GM08714 (cell line): Measurements from ENCODE around the gene PTPRM.

Source experiments
- H3K4me3 ChIP-seq: fragments of 200-500 bp; sonication (Bioruptor generic); 2 replicates; pipeline ENCODE4 v1.5.1; 2014; ENCODE audit warnings: mild to moderate bottlenecking, low read length, inconsistent platforms
- ZNF274 ChIP-seq: IDR thresholded peaks from 2 replicates; pipeline ENCODE4 v1.6.1; 2012; ENCODE audit warnings: mild to moderate bottlenecking, low read depth, low read length

Gene PTPRM

DNA sequence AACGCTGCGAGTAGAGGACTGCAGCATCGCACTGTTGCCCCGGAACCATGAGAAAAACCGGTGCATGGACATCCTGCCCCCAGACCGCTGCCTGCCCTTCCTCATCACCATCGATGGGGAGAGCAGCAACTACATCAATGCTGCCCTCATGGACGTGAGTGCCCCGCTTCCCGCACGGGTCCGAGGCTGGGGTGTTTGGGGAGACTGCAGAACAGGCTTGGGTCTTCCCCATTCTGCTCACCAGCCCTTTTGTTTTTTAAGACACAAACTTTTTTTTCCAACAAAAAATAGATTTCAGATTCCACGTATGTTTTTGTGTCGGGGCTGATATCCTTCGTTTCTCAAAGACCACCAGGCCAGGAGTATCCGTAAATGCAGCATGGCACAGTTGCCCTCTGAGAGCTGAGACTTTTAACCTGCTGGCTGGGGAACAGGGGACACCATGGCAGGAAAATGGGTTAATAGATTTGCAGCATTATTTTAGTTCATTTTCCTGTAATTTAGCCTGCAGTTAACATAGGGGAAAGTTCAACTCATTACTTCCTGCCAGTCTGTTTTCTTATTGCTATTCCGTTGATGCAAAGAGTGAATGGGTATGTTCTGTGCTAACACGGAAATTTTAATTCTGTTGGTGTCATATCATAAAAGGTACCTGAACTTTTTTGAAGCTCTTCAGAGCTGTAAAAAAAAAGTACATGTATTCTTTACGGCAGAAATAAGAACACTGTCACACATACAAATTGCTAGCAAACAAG lies 812.2 kb downstream of the PTPRM start:
- TF ChIP-seq ZNF274: no peak
- H3K4me3 ChIP-seq: no peak overlapping the region

DNA sequence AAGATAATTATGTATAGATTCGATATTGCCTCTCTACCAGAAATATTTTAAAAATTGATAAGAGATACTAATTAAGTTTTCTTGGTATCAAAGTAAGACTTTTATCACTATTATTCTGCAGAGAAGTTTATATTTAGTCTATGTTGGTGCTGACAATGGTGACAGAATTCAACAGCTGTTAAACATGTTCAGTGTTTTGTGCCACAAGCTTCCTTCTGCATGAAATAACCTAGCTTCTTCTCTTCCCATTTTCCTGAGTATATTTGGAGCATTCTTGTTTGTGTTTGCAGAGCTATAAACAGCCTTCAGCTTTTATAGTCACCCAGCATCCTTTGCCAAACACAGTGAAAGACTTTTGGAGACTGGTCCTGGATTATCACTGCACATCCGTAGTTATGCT lies 812.9 kb downstream of the PTPRM start:
- no peak overlapping the region for H3K4me3 ChIP-seq
- TF ChIP-seq ZNF274: no peak

DNA sequence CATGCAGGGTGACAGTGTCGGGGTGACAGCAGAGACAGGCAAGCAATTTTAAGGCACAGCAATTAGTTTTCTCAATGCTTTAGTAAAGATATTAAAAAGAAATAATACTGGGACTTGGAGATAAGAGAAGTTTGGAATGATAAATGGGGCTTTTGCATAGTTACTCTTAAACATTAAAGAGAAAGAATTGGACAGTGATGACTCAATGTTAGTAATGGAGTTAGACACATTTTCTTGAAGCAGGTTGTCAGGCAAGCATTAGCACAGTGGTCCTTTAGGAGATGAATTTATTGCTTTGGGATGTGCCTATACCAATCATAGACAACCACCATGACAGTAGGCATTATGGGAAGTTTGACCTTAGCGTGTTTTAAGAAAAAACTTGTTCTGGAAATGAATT lies 813.8 kb downstream of the PTPRM start:
- TF ChIP-seq ZNF274: no peak
- H3K4me3 ChIP-seq: no peak overlapping the region

DNA sequence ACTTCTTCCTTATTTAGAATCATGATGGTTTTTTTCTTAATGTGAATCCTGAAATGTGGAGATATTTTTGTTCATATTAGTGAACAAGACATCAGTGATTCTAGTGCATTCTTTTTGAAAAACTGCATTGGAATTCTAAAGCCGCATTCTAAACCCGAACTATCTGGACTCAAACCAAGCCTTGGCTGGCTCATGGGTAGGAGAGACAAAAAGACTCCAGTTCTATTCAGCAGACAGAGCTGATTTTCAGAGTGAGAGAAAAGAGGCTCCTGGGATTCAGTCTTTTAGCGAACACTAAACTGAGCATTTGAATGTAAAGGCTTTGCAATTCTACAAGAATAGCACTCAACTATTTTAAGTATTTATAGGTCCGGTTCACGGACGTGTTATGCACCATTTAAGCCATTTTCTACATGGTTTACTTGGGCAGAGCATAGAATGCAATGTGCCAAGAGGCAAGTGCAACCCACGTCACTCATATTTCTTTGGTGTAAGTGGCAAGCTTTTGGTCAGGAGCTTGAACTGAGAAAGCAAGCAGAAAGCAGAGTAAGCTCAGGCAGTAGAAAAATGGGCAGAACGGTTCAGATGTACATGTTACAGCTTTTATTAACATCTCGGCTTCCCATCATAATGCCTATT lies 814.8 kb downstream of the PTPRM start:
- TF ChIP-seq ZNF274: no peak
- no peak overlapping the region for H3K4me3 ChIP-seq

DNA sequence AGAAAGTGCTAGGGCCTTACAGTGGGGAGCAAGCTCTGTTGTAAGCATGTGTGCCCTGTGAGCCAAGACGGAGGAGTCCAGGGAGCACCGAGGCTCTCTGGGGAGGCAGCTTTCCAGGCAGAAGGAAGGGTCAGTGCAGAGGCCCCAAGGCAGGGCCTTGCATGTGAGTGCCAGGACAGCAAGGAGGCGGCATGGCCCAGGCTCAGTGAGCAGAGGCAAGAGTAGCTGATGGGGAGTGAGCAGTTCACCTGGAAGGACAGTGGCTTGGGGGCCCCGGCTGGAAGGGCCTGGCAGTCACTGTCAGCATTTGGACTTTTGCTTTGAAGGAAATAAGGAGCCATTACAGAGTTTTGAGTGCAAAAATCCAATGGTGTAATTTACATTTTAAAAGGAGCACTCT lies 818.3 kb downstream of the PTPRM start:
- no peak overlapping the region for H3K4me3 ChIP-seq
- TF ChIP-seq ZNF274: no peak

DNA sequence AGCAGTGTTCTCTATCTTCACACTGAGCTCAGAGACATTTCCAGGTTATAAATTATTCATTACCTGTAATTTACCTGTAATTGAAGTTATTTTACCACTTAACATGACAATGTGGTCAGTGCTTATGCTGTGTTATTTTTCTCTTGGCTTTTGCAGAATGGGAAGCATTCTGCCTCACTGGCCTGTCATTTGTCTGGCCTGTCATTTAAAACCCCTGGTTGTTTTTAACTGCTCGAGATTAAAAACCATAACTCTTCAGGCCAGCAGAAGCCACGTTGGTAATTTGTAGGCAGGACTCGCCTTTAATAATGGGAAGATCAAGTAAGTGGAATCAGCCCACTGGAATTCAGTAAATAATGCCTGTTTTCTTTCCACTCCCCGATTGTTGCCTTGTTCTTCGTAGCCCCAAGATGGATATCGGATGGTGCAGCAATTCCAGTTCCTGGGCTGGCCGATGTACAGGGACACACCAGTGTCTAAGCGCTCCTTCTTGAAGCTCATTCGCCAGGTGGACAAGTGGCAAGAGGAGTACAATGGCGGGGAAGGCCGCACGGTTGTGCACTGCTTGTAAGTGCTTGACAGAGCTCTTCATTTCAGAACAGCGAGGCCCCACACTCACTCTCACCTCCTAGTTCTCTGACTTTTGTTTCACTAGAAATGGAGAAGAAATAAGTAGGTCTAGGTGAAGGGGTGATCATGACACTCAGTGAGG lies 819.7 kb downstream of the PTPRM start:
- TF ChIP-seq ZNF274: no peak

DNA sequence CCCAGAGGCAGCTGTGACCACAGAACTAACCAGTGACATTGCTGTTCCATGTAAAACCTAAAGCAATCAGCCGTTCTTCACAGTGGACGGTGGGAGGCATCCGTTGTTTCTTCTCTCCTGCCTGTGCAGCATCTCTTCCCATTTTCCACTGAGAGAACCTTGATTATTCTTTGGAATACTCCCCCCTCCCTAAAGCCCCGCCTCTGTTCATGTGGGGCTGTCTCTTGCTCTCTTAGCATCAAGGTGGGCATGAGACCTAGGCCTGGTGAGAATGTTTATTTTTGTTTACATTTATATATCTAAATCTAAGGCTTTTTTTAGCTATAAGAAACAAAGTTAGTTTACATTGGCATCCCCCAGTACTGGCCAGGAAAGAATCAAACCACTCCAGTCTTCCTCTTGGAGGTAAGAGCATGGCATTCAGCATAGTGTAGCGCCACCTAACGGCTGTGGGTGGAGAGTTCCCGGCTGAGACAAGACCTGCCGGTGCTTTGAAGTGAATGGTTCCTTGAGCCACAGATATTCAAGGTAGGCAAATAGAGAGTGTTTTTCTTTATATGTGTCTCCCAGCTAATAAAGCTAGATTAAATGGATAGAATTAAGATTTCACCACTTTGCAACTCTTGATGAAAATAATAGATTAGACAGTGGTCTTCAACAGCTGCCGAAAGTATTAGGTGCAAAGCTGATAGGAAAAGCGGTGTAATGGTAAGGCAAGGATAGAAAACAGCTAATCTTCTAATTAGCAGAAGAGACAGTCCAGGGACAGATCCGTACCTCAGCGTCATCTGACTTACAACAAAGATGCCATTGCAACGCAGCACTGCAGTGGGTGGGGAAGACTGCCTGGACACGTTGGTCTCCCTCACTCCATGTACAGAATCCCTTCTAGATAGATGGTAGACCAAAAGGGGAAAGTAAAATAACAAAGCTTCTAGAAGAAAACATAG lies 822.5 kb downstream of the PTPRM start:
- TF ChIP-seq ZNF274: no peak

More for the DNA sequence above, 819.7 kb downstream of the PTPRM start:
- H3K4me3 ChIP-seq: no peak overlapping the region

DNA sequence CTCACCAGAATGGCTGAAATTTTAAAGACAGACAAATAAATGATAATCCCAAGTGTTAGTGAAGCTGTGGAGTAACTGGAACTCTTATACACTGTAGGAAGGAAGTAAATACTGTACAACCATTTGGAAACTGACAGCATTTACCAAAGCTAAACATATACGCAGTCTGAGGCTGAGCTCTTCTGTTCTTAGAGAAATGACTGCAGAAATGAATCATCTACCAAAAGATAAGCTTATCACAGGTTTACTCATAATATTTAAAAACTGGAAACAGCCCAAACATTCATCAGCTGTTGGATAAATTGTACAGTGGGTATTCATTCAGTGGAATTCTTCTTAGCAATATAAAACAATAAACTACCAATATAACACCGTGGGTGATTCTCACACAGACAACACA lies 824.0 kb downstream of the PTPRM start:
- no peak for TF ChIP-seq ZNF274

More for the DNA sequence above, 822.5 kb downstream of the PTPRM start:
- no peak overlapping the region for H3K4me3 ChIP-seq

DNA sequence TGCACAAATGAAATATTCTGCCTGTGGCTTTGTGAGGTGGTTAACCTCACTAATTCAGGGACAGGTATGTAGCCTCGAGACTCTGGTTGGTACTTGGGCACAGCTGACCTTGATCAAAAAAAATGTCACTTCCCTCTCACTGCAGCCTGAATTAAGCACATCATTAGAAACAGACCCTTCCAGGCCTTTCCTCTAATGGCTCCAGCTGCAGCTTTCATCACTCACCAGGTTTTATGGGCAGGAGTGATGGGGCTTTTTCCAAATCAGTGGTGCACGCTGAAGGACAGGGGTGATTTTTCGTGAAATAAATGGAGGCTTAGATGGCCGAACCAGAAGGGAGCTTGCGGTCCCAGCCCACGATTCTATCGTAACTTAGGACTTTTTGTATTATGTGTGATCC lies 829.1 kb downstream of the PTPRM start:
- H3K4me3 ChIP-seq: no peak overlapping the region
- TF ChIP-seq ZNF274: no peak

More for the DNA sequence above, 824.0 kb downstream of the PTPRM start:
- H3K4me3 ChIP-seq: no peak overlapping the region

DNA sequence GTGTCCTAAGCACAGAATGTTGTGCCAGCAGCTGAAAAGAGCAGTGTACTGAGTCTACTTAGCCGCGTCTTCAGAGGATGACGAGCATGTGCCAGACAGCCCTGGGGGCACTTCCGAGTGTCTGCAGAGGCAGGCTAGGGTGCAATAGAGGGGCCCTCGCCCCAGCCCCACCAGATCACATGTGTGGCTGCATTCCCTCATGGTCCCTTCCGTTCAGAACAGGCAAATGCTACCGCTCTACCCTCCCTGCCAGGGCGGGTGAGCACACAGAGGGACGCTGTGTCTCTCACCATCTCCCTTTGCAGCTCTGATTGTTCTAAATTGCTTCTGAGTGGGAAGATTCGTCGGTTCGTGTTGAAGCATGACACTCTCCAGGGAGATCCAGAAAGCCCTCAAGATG lies 829.9 kb downstream of the PTPRM start:
- no peak overlapping the region for H3K4me3 ChIP-seq
- TF ChIP-seq ZNF274: no peak

DNA sequence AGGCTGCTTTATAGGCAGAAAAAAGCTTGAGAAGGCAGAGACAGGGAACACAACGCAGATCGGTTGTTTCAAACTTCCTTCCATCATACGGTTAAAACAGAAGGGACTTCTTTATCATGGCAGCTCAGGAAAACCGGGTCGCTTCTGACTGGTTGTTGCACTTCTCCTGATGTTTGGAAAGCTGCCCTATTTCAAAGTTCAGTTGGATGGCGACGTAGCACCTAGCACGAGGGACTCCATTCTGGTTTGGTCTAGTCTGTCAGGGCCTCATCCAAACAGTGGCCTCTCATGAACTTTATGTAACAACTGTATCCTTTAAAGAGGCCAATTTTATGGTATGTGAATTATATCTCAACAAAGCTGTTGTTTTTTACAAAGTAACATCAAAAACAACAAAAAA lies 832.0 kb downstream of the PTPRM start:
- no peak for TF ChIP-seq ZNF274
- no peak overlapping the region for H3K4me3 ChIP-seq

DNA sequence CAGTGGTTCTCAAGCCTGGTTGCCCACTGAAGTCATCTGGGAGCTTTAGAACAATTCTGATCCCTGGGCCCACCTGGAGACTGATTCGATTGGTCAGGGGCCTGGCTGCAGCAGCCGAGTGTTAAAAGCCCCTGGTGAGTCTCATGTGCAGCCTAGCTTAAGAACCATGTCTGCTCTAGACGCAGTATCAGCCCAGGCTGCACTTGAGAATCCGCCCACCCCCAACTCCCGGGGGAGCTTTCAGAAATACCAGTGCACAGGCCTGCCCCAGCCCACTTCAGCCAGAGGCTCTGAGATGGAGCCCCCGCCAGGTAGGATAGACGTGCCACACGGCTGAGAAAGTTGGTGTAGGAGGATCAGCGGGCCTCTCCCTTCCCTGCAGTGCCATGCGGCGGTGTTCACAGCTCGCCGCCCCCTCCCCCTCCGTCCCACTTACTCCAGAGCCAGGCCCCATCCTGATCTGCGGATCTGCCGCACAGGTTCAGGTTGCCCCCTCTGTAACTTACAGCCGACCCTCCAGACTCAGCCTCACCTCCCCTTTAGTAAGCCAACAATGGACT lies 833.2 kb downstream of the PTPRM start:
- H3K4me3 ChIP-seq: no peak overlapping the region
- TF ChIP-seq ZNF274: no peak

DNA sequence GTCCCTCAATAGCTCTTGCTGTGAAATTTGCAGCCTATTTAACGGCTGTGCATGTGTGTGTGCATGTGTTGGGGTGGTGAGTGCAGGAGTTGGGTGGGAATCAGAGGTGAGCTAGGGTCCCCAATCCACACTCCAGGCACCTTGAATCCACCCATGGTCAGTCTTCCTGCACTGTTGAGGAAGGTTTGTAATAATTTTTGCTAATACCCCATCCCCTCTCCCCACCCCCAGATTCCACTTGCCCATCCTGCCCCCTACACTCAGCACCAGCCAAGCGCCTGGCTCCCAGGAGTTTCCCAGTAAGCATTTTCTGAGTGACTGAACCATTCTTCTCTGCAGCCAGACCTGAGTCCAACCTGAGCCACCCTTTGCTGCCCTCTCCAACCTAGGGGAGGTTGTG lies 833.7 kb downstream of the PTPRM start:
- no peak overlapping the region for H3K4me3 ChIP-seq
- no peak for TF ChIP-seq ZNF274

DNA sequence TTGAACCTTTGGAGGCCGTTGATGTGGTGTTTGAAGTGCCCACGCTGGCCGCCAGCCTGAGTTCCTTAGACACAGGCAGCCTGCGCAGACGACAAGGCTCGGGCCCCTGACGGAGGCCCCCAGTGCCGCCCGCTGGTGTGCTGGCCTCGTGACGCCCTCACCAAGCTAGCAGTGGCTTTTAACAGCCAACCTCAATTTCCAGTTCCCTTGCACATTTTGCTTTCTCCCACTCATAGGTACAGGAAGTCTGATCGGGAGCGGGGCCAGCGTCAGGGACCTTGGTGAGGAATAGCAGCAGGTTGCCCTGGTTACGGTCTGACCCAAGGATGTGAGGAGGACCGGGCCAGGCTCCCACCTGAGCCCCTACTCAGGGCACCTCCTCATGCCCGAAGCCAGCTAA lies 834.5 kb downstream of the PTPRM start:
- TF ChIP-seq ZNF274: no peak
- no peak overlapping the region for H3K4me3 ChIP-seq
